OCI-LY7 (cell line): ENCODE results near the gene ACACA. TPM values are rescaled to one million over a fixed set of nuclear protein-coding genes. Genes with fewer than 3 reads are reported as not detected.

Source experiments
- BruUV-seq: library from RNA; stranded (reverse); fragments of 400-500 nt; replicated peaks from 2 replicates; lab custom pipeline; 2021; lab: Mats Ljungman, UMichigan
- CTCF ChIA-PET: fragments of 300-600 bp; sonication (Branson Sonifier 250); formaldehyde crosslinking; loops from one replicate; lab custom pipeline; 2022; ENCODE audit warnings: antibody characterized with exemption; ENCODE audit not compliant: unreplicated experiment; lab: Charles Lee
- POLR2A ChIA-PET: fragments of 300-600 bp; sonication (Branson Sonifier 250); formaldehyde crosslinking; loops from one replicate; lab custom pipeline; 2022; ENCODE audit warnings: antibody characterized with exemption; lab: Charles Lee
- DNase-seq: peaks from one replicate; pipeline ENCODE4 v3.0.0-alpha.2; 2015; ENCODE audit warnings: low spot score
- H2AFZ ChIP-seq: fragments of 200-600 bp; sonication (generic), shearing (Covaris generic); 2 replicates; pipeline ENCODE4 v1.6.1; 2014; ENCODE audit warnings: mild to moderate bottlenecking, antibody characterized with exemption, low read length, moderate library complexity
- H3K27ac ChIP-seq: fragments of 200-600 bp; sonication (generic); 2 replicates; pipeline ENCODE4 v1.5.1; 2014; ENCODE audit warnings: mixed run types, low read depth, mild to moderate bottlenecking, moderate library complexity, low read length, inconsistent platforms; ENCODE audit not compliant: poor library complexity, severe bottlenecking
- H3K36me3 ChIP-seq: fragments of 200-600 bp; sonication (generic); 2 replicates; pipeline ENCODE4 v1.6.1; 2014; ENCODE audit warnings: mild to moderate bottlenecking, antibody characterized with exemption, low read length, moderate library complexity, mixed read lengths; ENCODE audit not compliant: insufficient read depth
- H3K4me1 ChIP-seq: fragments of 200-600 bp; sonication (generic); 2 replicates; pipeline ENCODE4 v1.5.1; 2014; ENCODE audit warnings: mild to moderate bottlenecking, low read length; ENCODE audit not compliant: insufficient read depth, poor library complexity, severe bottlenecking
- H3K4me2 ChIP-seq: fragments of 200-600 bp; sonication (generic); 2 replicates; pipeline ENCODE4 v1.6.1; 2014; ENCODE audit warnings: mild to moderate bottlenecking, low read length
- H3K4me3 ChIP-seq: fragments of 200-600 bp; sonication (generic); 2 replicates; pipeline ENCODE4 v1.5.1; 2014; ENCODE audit warnings: mild to moderate bottlenecking, low read depth, low read length; ENCODE audit not compliant: poor library complexity, severe bottlenecking
- H3K79me2 ChIP-seq: fragments of 200-600 bp; sonication (generic); 2 replicates; pipeline ENCODE4 v1.6.1; 2016; ENCODE audit warnings: low read depth, mild to moderate bottlenecking, low read length, moderate library complexity, mixed read lengths; ENCODE audit not compliant: insufficient read depth
- H3K9me2 ChIP-seq: fragments of 200-600 bp; sonication (generic); 2 replicates; pipeline ENCODE4 v1.6.1; 2016; ENCODE audit warnings: mild to moderate bottlenecking, low read length, mixed read lengths; ENCODE audit not compliant: insufficient read depth
- H3K9me3 ChIP-seq: fragments of 200-600 bp; sonication (generic); 2 replicates; pipeline ENCODE4 v1.6.1; 2014; ENCODE audit warnings: mild to moderate bottlenecking, mixed run types, low read length, mixed read lengths
- H4K20me1 ChIP-seq: fragments of 200-600 bp; sonication (generic); 2 replicates; pipeline ENCODE4 v1.6.1; 2014; ENCODE audit warnings: mild to moderate bottlenecking, antibody characterized with exemption, low read length, moderate library complexity, mixed read lengths; ENCODE audit not compliant: insufficient read depth
- CTCF ChIP-seq: fragments of 200-600 bp; sonication (generic); conservative IDR thresholded peaks from 2 replicates; pipeline ENCODE4 v1.5.1; 2014; ENCODE audit warnings: mild to moderate bottlenecking, antibody characterized with exemption, low read length, moderate library complexity, mixed read lengths
- EZH2phosphoT487 ChIP-seq: fragments of 200-600 bp; sonication (generic); IDR thresholded peaks from 2 replicates; pipeline ENCODE4 v1.6.1; 2018; ENCODE audit warnings: low read depth, borderline replicate concordance, mild to moderate bottlenecking, mixed run types, antibody characterized with exemption, low read length, moderate library complexity, mixed read lengths
- intact Hi-C: fragments of 100-400 bp; cut with micrococcal nuclease; formaldehyde crosslinking; loops from one replicate; pipeline ENCODE4 v1.10.0; 2022; ENCODE audit not compliant: unreplicated experiment
- total RNA-seq, 2 experiments: library from RNA; depleted of rRNA in 1 of 2; stranded (reverse); fragments of >200 nt in 1 of 2; shearing (Covaris generic) in 1 of 2; gene quantifications; 2 replicates each; pipeline ENCODE4 v1.2.3, GENCODE V29; 2014 to 2022

The ACACA gene
- total RNA-seq, 2 experiments from 2014 or later, result 32.1 to 98.3 TPM

- no peaks in the 10 kb centered on the region for H3K9me3 ChIP-seq
- BruUV-seq, result no TSS peak
- no peak for DNase-seq
- H4K20me1 ChIP-seq, result no peaks in the 10 kb centered on the region
- H2AFZ ChIP-seq, result no peak overlapping the region
- H3K36me3 ChIP-seq, result peaks cover 45% of the 10 kb centered on the region
- H3K9me2 ChIP-seq, result no peaks in the 10 kb centered on the region
- intact Hi-C loops, result no loop called here
- TF ChIP-seq CTCF (no peak), EZH2phosphoT487 (no peak)
- POLR2A ChIA-PET, result no interaction called here
- no peaks in the 10 kb centered on the region for H3K79me2 ChIP-seq
- H3K27ac ChIP-seq, result no peak overlapping the region
- H3K4me2 ChIP-seq, result no peak overlapping the region
- H3K4me3 ChIP-seq, result no peak overlapping the region
- CTCF ChIA-PET, result no interaction called here
- H3K4me1 ChIP-seq, result peaks cover 18% of the 10 kb centered on the region
Measured at GRCh38 chr17:37142294-37142896, 264.2 kb downstream of the ACACA start.

- Histone ChIP-seq H3K9me3 (no peaks in the 10 kb centered on the region), H3K27ac (no peak overlapping the region), H3K36me3 (peaks cover 51% of the 10 kb centered on the region; the same call in 1 of the 2 replicates), H3K9me2 (no peaks in the 10 kb centered on the region), H3K79me2 (no peaks in the 10 kb centered on the region), H4K20me1 (no peaks in the 10 kb centered on the region), H3K4me2 (no peak overlapping the region), H3K4me3 (no peak overlapping the region), H2AFZ (no peak overlapping the region), H3K4me1 (no peaks in the 10 kb centered on the region)
- no peak for TF ChIP-seq CTCF
- TF ChIP-seq EZH2phosphoT487, result no peak
- intact Hi-C loops, result no loop called here
- ChIA-PET POLR2A (interaction anchor here (0.5 to 1.9 kb wide), 2 partner anchors 9 to 29 kb away, joined by 4 to 7 read pairs; no protein-coding TSS in a partner anchor), CTCF (no interaction called here)
- DNase-seq, result no peak
- BruUV-seq, result no TSS peak
Measured at GRCh38 chr17:37138571-37139120, 268.0 kb downstream of the ACACA start.
